ENCODE results near the gene FADS3. TPM values are rescaled to one million over a fixed set of nuclear protein-coding genes. Genes with fewer than 3 reads are reported as not detected.

The FADS3 gene
- total and polyA plus RNA-seq, 2 donors (not counting 3 experiments of a cell fraction or from before 2014, with no cell fraction given) = 216 to 346 TPM

DNA sequence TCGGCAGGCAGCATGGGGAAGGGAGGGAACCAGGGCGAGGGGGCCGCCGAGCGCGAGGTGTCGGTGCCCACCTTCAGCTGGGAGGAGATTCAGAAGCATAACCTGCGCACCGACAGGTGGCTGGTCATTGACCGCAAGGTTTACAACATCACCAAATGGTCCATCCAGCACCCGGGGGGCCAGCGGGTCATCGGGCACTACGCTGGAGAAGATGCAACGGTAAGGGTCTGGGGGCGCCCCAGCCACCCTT is 63.0 kb downstream of the FADS3 start:
- H3K9me1 ChIP-seq (replicated peaks; ENCODE audit: control insufficient read depth, extremely low read depth, insufficient read depth, low read length) = no peaks in the 10 kb centered on the region
- peak overlapping the region; percentile 86 for H3K27ac ChIP-seq (ENCODE audit: insufficient read depth, low read depth, low read length)
- H3K4me2 ChIP-seq (ENCODE audit: insufficient read depth, low read length) = peak overlapping the region; percentile 77
- ChIA-PET CTCF (interaction anchor here (1.0 to 3.6 kb wide), 10 partner anchors 8 to 280 kb away, joined by 3 to 50 read pairs (median 4); partner anchors contain the start of genes FADS1, FEN1 and TMEM258), POLR2A (interaction anchor here (1.8 to 4.3 kb wide), 2 partner anchors 12 to 31 kb away, joined by 4 to 36 read pairs; partner anchors contain the start of gene FADS1)
- peaks cover 4% of the 10 kb centered on the region for H4K20me1 ChIP-seq (replicated peaks; ENCODE audit: control insufficient read depth, extremely low read depth, insufficient read depth, low read length)
- FAIRE-seq (peak; percentile 24), DNase-seq (ENCODE audit: low read depth, low spot score) (no peak)
- H3K4me1 ChIP-seq (ENCODE audit: control insufficient read depth, extremely low read depth, insufficient read depth, low read length) = peaks cover 45% of the 10 kb centered on the region
- H2AFZ ChIP-seq (ENCODE audit: low read depth, low read length) = no peak overlapping the region
- no peaks in the 10 kb centered on the region for H3K36me3 ChIP-seq (ENCODE audit: control insufficient read depth in 2 of 2, extremely low read depth in 1 of 2, insufficient read depth in 2 of 2, low read length in 2 of 2)
- TF ChIP-seq POLR2AphosphoS5 (IDR thresholded peaks at IDR 0.05; ENCODE audit: insufficient read depth, low read depth, low read length) = no peak
- TF ChIP-seq POLR2A (IDR thresholded peaks at IDR 0.05; ENCODE audit: low read depth, low read length) = peak; percentile 87
- no peak for TF ChIP-seq EZH2 (IDR thresholded peaks at IDR 0.05; ENCODE audit: borderline replicate concordance, low read depth, low read length, severe bottlenecking)
- no peak for TF ChIP-seq GATA2 (IDR thresholded peaks at IDR 0.05; ENCODE audit: insufficient read depth, insufficient read length, low read depth, low read length)
- TF ChIP-seq, protein P1, sequence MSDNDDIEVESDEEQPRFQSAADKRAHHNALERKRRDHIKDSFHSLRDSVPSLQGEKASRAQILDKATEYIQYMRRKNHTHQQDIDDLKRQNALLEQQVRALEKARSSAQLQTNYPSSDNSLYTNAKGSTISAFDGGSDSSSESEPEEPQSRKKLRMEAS (IDR thresholded peaks at IDR 0.05; ENCODE audit: insufficient read depth, insufficient read length) = no peak
- H3K9me3 ChIP-seq (replicated peaks; ENCODE audit: control insufficient read depth, insufficient read depth, low read length) = no peaks in the 10 kb centered on the region
- peak overlapping the region; percentile 43 for H3K9ac ChIP-seq (replicated peaks; ENCODE audit: extremely low read depth, insufficient read depth, low read length)
- intact Hi-C loops (cut with micrococcal nuclease) (no loop called here), dilution Hi-C loops (cut with MboI; ENCODE audit: extremely low pct_ligation_motif_present, low sequenced_read_pairs) (no loop called here)
- H3K79me2 ChIP-seq (ENCODE audit: control insufficient read depth, insufficient read depth, low read length) = peaks cover 53% of the 10 kb centered on the region
- no TSS peak for BruUV-seq (replicated peaks)
- H3K4me3 ChIP-seq (replicated peaks in 1 of 3; ENCODE audit: insufficient read depth in 1 of 3, low read depth in 1 of 3, low read length in 3 of 3) = peak overlapping the region; percentile 69 to 93 (median 76)
- H3K27me3 ChIP-seq (ENCODE audit: control insufficient read depth in 2 of 2, insufficient read depth in 2 of 2, low read length in 2 of 2) = no peaks in the 10 kb centered on the region

DNA sequence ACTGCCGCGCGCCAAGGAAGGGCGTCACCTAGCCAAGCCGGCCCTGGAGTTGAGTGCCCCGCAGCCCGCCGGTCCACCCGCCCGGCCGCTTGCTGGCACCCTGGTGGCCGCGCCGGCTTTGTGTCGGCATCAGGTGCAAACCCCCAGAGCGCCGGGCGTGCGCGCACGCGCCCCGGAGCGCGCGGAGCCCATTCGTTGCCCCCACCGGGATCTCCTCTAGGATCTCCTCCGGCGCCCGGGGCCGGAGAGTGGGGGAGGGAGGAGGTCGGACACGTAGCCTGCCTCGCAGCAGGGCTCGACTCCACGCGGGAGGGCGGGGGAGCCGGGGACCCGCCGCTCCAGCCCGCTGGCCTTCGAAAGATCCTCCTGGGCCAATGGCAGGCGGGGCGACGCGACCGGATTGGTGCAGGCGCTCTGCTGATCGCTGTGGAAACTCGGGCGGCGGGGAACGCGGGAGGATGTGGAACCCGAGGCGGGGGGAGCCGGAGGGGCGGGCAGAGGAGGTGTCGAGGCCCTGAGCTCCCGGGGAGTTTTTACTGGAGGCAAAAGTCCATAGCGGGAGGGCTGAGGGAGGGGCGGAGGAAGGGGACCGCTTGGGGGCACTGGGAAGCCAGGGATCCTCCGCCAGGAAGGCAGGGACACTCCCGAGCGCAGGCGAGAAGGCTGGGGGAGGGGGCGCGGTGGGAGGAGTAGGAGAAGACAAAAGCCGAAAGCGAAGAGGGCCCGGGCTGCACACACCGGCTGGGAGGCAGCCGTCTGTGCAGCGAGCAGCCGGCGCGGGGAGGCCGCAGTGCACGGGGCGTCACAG is 63.6 kb downstream of the FADS3 start, which contains the start of gene FADS2:
FADS2 (plus strand) TSS at position 730 of the 808 bp plus-strand sequence. CDS start 91 bp downstream, outside the sequence.
- H3K9me3 ChIP-seq (replicated peaks; ENCODE audit: control insufficient read depth, insufficient read depth, low read length) = no peaks in the 10 kb centered on the region
- peak within 1 kb of the TSS; percentile 69 to 93 (median 76) for H3K4me3 ChIP-seq (replicated peaks in 1 of 3; ENCODE audit: insufficient read depth in 1 of 3, low read depth in 1 of 3, low read length in 3 of 3)
- BruUV-seq (replicated peaks) = no TSS peak
- DNase-seq (ENCODE audit: low read depth, low spot score) (peak; percentile 93), FAIRE-seq (peak; percentile 98)
- H3K9me1 ChIP-seq (replicated peaks; ENCODE audit: control insufficient read depth, extremely low read depth, insufficient read depth, low read length) = no peaks in the 10 kb centered on the region
- peaks cover 4% of the 10 kb centered on the region for H4K20me1 ChIP-seq (replicated peaks; ENCODE audit: control insufficient read depth, extremely low read depth, insufficient read depth, low read length)
- peak within 1 kb of the TSS; percentile 90 for H3K9ac ChIP-seq (replicated peaks; ENCODE audit: extremely low read depth, insufficient read depth, low read length)
- TF ChIP-seq POLR2AphosphoS5 (IDR thresholded peaks at IDR 0.05; ENCODE audit: insufficient read depth, low read depth, low read length) (peak; percentile 82), GATA2 (IDR thresholded peaks at IDR 0.05; ENCODE audit: insufficient read depth, insufficient read length, low read depth, low read length) (peak; percentile 11), POLR2A (IDR thresholded peaks at IDR 0.05; ENCODE audit: low read depth, low read length) (no peak), MYC (IDR thresholded peaks at IDR 0.05; ENCODE audit: low read depth, low read length) (peak; percentile 65), FOS (IDR thresholded peaks at IDR 0.05; ENCODE audit: borderline replicate concordance, insufficient read depth, low read length) (no peak), EZH2 (IDR thresholded peaks at IDR 0.05; ENCODE audit: borderline replicate concordance, low read depth, low read length, severe bottlenecking) (no peak), JUN (IDR thresholded peaks at IDR 0.05; ENCODE audit: borderline replicate concordance, insufficient read depth, insufficient read length, low read depth) (no peak)
- TF ChIP-seq, protein P1 (IDR thresholded peaks at IDR 0.05; ENCODE audit: insufficient read depth, insufficient read length) = peak; percentile 52
- TF ChIP-seq, protein P2, sequence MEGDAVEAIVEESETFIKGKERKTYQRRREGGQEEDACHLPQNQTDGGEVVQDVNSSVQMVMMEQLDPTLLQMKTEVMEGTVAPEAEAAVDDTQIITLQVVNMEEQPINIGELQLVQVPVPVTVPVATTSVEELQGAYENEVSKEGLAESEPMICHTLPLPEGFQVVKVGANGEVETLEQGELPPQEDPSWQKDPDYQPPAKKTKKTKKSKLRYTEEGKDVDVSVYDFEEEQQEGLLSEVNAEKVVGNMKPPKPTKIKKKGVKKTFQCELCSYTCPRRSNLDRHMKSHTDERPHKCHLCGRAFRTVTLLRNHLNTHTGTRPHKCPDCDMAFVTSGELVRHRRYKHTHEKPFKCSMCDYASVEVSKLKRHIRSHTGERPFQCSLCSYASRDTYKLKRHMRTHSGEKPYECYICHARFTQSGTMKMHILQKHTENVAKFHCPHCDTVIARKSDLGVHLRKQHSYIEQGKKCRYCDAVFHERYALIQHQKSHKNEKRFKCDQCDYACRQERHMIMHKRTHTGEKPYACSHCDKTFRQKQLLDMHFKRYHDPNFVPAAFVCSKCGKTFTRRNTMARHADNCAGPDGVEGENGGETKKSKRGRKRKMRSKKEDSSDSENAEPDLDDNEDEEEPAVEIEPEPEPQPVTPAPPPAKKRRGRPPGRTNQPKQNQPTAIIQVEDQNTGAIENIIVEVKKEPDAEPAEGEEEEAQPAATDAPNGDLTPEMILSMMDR (IDR thresholded peaks at IDR 0.05; ENCODE audit: extremely low read depth in 1 of 2, insufficient read depth in 1 of 2, low read depth in 1 of 2, low read length in 2 of 2) = peak; percentile 12 to 28
- peak within 1 kb of the TSS; percentile 86 for H3K27ac ChIP-seq (ENCODE audit: insufficient read depth, low read depth, low read length)
- POLR2A ChIA-PET = interaction anchor here (4.3 kb wide), 1 partner anchor 11 kb away, joined by 36 read pairs; the partner anchor contains the start of gene FADS1
- peak within 1 kb of the TSS; percentile 77 for H3K4me2 ChIP-seq (ENCODE audit: insufficient read depth, low read length)
- H3K79me2 ChIP-seq (ENCODE audit: control insufficient read depth, insufficient read depth, low read length) = peaks cover 48% of the 10 kb centered on the region
- peaks cover 0 to 2% of the 10 kb centered on the region in 2 experiments for H3K36me3 ChIP-seq (ENCODE audit: control insufficient read depth in 2 of 2, extremely low read depth in 1 of 2, insufficient read depth in 2 of 2, low read length in 2 of 2)
- H3K27me3 ChIP-seq (ENCODE audit: control insufficient read depth in 2 of 2, insufficient read depth in 2 of 2, low read length in 2 of 2) = no peaks in the 10 kb centered on the region
- CTCF ChIA-PET = interaction anchor here (1.0 to 3.6 kb wide), 9 partner anchors 8 to 280 kb away, joined by 3 to 50 read pairs (median 4); partner anchors contain the start of gene FADS1
- intact Hi-C loops (cut with micrococcal nuclease) (loop anchor here (1.0 kb wide), 2 partner anchors 10 to 35 kb away; partner anchors contain the start of genes FADS1, FEN1 and TMEM258), dilution Hi-C loops (cut with MboI; ENCODE audit: extremely low pct_ligation_motif_present, low sequenced_read_pairs) (no loop called here)
- peak within 1 kb of the TSS; percentile 15 for H2AFZ ChIP-seq (ENCODE audit: low read depth, low read length)
- H3K4me1 ChIP-seq (ENCODE audit: control insufficient read depth, extremely low read depth, insufficient read depth, low read length) = peaks cover 40% of the 10 kb centered on the region
